Neuronal stem cell (in vitro differentiated cells): Measurements from ENCODE around the gene MRPL39.

Experiments used
- DNase-seq: peaks from one replicate; pipeline ENCODE4 v3.0.0-alpha.2; 2013; ENCODE audit warnings: low spot score
- H2AFZ ChIP-seq: one replicate; pipeline ENCODE4 v1.6.1; 2013; ENCODE audit warnings: mild to moderate bottlenecking, low read length, inconsistent platforms
- H2AK5ac ChIP-seq: 2 replicates; pipeline ENCODE4 v1.6.1; 2013; ENCODE audit warnings: low read depth, mild to moderate bottlenecking, inconsistent platforms, low read length, moderate library complexity, mixed read lengths
- H2BK120ac ChIP-seq: 2 replicates; pipeline ENCODE4 v1.6.1; 2013; ENCODE audit warnings: low read depth, mild to moderate bottlenecking, inconsistent platforms, low read length, moderate library complexity, mixed read lengths
- H2BK12ac ChIP-seq: one replicate; pipeline ENCODE4 v1.6.1; 2013; ENCODE audit warnings: low read length, inconsistent platforms
- H2BK15ac ChIP-seq: 2 replicates; pipeline ENCODE4 v1.6.1; 2013; ENCODE audit warnings: mild to moderate bottlenecking, low read length, inconsistent platforms, mixed read lengths
- H2BK5ac ChIP-seq: one replicate; pipeline ENCODE4 v1.6.1; 2013; ENCODE audit warnings: inconsistent platforms, mild to moderate bottlenecking, low read length, moderate library complexity
- H3K14ac ChIP-seq: one replicate; pipeline ENCODE4 v1.6.1; 2013; ENCODE audit warnings: low read length, inconsistent platforms
- H3K18ac ChIP-seq: 2 replicates; pipeline ENCODE4 v1.6.1; 2013; ENCODE audit warnings: low read length, inconsistent platforms
- H3K23ac ChIP-seq: 2 replicates; pipeline ENCODE4 v1.6.1; 2013; ENCODE audit warnings: low read depth, mild to moderate bottlenecking, mixed read lengths, low read length, inconsistent platforms; ENCODE audit not compliant: poor library complexity
- H3K27ac ChIP-seq: replicated peaks from 3 replicates; pipeline ENCODE4 v1.5.1; 2013; ENCODE audit warnings: low read length, inconsistent platforms
- H3K27me3 ChIP-seq, 3 experiments: 2 replicates each; pipeline ENCODE4 v1.6.1; 2013; ENCODE audit warnings: low read length in 3 of 3, mild to moderate bottlenecking in 2 of 3, inconsistent platforms in 1 of 3, low read depth in 1 of 3, mixed read lengths in 1 of 3, moderate library complexity in 1 of 3; ENCODE audit not compliant: control insufficient read depth in 3 of 3, insufficient read depth in 3 of 3
- H3K36me3 ChIP-seq, 2 donors: replicated peaks in 1 of 2; 2 replicates each; pipeline ENCODE4 v1.6.1; 2013; ENCODE audit warnings: low read length in 2 of 2; ENCODE audit not compliant: control insufficient read depth in 2 of 2, insufficient read depth in 2 of 2
- H3K4ac ChIP-seq: 2 replicates; pipeline ENCODE4 v1.6.1; 2013; ENCODE audit warnings: inconsistent platforms, mild to moderate bottlenecking, low read length, moderate library complexity
- H3K4me1 ChIP-seq, 2 donors: 1 replicate in 1 of 2; 2 replicates in 1 of 2; pipeline ENCODE4 v1.6.1; 2013; ENCODE audit warnings: low read length in 2 of 2, low read depth in 1 of 2; ENCODE audit not compliant: control insufficient read depth in 2 of 2, insufficient read depth in 1 of 2
- H3K4me2 ChIP-seq: one replicate; pipeline ENCODE4 v1.6.1; 2013; ENCODE audit warnings: mild to moderate bottlenecking, low read length, inconsistent platforms; ENCODE audit not compliant: insufficient read depth, poor library complexity, severe bottlenecking
- H3K4me3 ChIP-seq, 2 donors: 2 replicates each; pipeline ENCODE4 v1.5.1; 2013; ENCODE audit warnings: low read length in 2 of 2, mild to moderate bottlenecking in 2 of 2, inconsistent platforms in 1 of 2, moderate library complexity in 1 of 2
- H3K79me1 ChIP-seq: one replicate; pipeline ENCODE4 v1.6.1; 2013; ENCODE audit warnings: low read depth, mild to moderate bottlenecking, inconsistent platforms, low read length, moderate library complexity
- H3K9ac ChIP-seq: one replicate; pipeline ENCODE4 v1.6.1; 2013; ENCODE audit warnings: mild to moderate bottlenecking, low read depth, low read length, inconsistent platforms; ENCODE audit not compliant: poor library complexity
- H3K9me3 ChIP-seq, 2 donors: replicated peaks in 1 of 2; 2 replicates each; pipeline versions ENCODE3 to v1.6.1; 2013; ENCODE audit warnings: low read length in 2 of 2, mild to moderate bottlenecking in 2 of 2, inconsistent platforms in 1 of 2, low read depth in 1 of 2, mixed read lengths in 1 of 2, moderate library complexity in 1 of 2; ENCODE audit not compliant: control insufficient read depth in 2 of 2, insufficient read depth in 1 of 2
- H4K8ac ChIP-seq: one replicate; pipeline ENCODE4 v1.6.1; 2013; ENCODE audit warnings: low read depth, mild to moderate bottlenecking, inconsistent platforms, low read length, moderate library complexity
- H4K91ac ChIP-seq: one replicate; pipeline ENCODE4 v1.6.1; 2013; ENCODE audit warnings: low read length, low read depth, mild to moderate bottlenecking, inconsistent platforms; ENCODE audit not compliant: poor library complexity
- WGBS, 2 donors: extraction: QIAGEN DNeasy Blood & Tissue Kit; methylation state at CpG; one replicate each; pipeline ENCODE4 v1.1.7; 2013; ENCODE audit warnings: missing lambda C conversion rate in 2 of 2, mixed read lengths in 1 of 2; ENCODE audit not compliant: insufficient read length in 2 of 2, insufficient replicate concordance in 1 of 2; ENCODE audit errors: extremely low coverage in 2 of 2; 5-methylcytosine and 5-hydroxymethylcytosine counted together

Gene MRPL39

GRCh38 chr21:25646474-25646873, 39.2 kb upstream of the MRPL39 start:
- Histone ChIP-seq H3K27me3 (no peaks in the 10 kb centered on the region), H4K8ac (no peak overlapping the region), H3K18ac (no peak overlapping the region), H3K9ac (no peak overlapping the region), H3K23ac (no peak overlapping the region), H3K36me3 (peaks cover 0 to 30% of the 10 kb centered on the region in 2 donors), H3K27ac (no peak overlapping the region), H3K4me1 (peaks cover 0 to 16% of the 10 kb centered on the region in 2 donors), H3K14ac (no peak overlapping the region), H2BK12ac (no peak overlapping the region), H2AFZ (peak overlapping the region; percentile 21), H3K9me3 (peaks cover 0 to 13% of the 10 kb centered on the region in 2 donors), H2BK120ac (no peak overlapping the region), H3K4me3 (no peak overlapping the region), H2BK15ac (no peak overlapping the region), H4K91ac (no peak overlapping the region), H3K4me2 (no peak overlapping the region), H3K79me1 (no peaks in the 10 kb centered on the region), H2AK5ac (no peak overlapping the region), H3K4ac (no peak overlapping the region), H2BK5ac (no peak overlapping the region)
- no peak for DNase-seq
- no CpG with 5 or more reads among the region's 1 CpG for WGBS, 2 donors

GRCh38 chr21:25643486-25643885, 36.2 kb upstream of the MRPL39 start:
- Histone ChIP-seq H3K4me3 (no peak overlapping the region), H4K8ac (no peak overlapping the region), H3K4ac (no peak overlapping the region), H3K9ac (no peak overlapping the region), H4K91ac (no peak overlapping the region), H3K27ac (no peak overlapping the region), H2AFZ (no peak overlapping the region), H2AK5ac (no peak overlapping the region), H3K4me1 (peaks cover 5 to 22% of the 10 kb centered on the region in 2 donors), H3K9me3 (peaks cover 0 to under 1% of the 10 kb centered on the region in 2 donors), H3K23ac (no peak overlapping the region), H2BK15ac (no peak overlapping the region), H2BK120ac (no peak overlapping the region), H3K4me2 (no peak overlapping the region), H3K79me1 (no peaks in the 10 kb centered on the region), H2BK5ac (no peak overlapping the region), H3K27me3 (no peaks in the 10 kb centered on the region), H3K18ac (no peak overlapping the region), H2BK12ac (no peak overlapping the region), H3K36me3 (peaks cover 0 to 30% of the 10 kb centered on the region in 2 donors), H3K14ac (no peak overlapping the region)
- no CpG with 5 or more reads among the region's 4 CpGs for WGBS, 2 donors
- DNase-seq, result no peak

- Histone ChIP-seq H3K79me1 (no peaks in the 10 kb centered on the region), H3K36me3 (peaks cover 0 to 30% of the 10 kb centered on the region in 2 donors), H3K18ac (no peak overlapping the region), H2AFZ (peak overlapping the region; percentile 89), H4K91ac (no peak overlapping the region), H3K4ac (no peak overlapping the region), H2BK5ac (no peak overlapping the region), H3K27me3 (no peaks in the 10 kb centered on the region), H2AK5ac (no peak overlapping the region), H3K14ac (no peak overlapping the region), H2BK15ac (no peak overlapping the region), H4K8ac (no peak overlapping the region), H3K9me3 (no peaks in the 10 kb centered on the region), H3K4me3 (peak overlapping the region in 1 of 2 donors; percentile 67), H3K4me2 (no peak overlapping the region), H2BK12ac (no peak overlapping the region), H2BK120ac (no peak overlapping the region), H3K23ac (no peak overlapping the region), H3K9ac (no peak overlapping the region), H3K4me1 (peaks cover 5 to 19% of the 10 kb centered on the region in 2 donors), H3K27ac (no peak overlapping the region)
- DNase-seq, result no peak
- no CpG with 5 or more reads among the region's 5 CpGs for WGBS, 2 donors
These were observed 33.6 kb upstream of the MRPL39 start for GRCh38 chr21:25640943-25641292.

GRCh38 chr21:25640202-25640942, 33.1 kb upstream of the MRPL39 start:
- WGBS, 2 donors, result no CpG with 5 or more reads among the region's 27 CpGs
- Histone ChIP-seq H2BK12ac (no peak overlapping the region), H3K23ac (peak overlapping the region; percentile 46), H3K4ac (no peak overlapping the region), H3K18ac (peak overlapping the region; percentile 96), H3K36me3 (peaks cover 0 to 26% of the 10 kb centered on the region in 2 donors), H3K9me3 (no peaks in the 10 kb centered on the region), H2BK5ac (no peak overlapping the region), H2AK5ac (no peak overlapping the region), H3K27me3 (no peaks in the 10 kb centered on the region), H3K9ac (no peak overlapping the region), H2BK120ac (no peak overlapping the region), H3K4me2 (peak overlapping the region; percentile 88), H2BK15ac (no peak overlapping the region), H4K91ac (no peak overlapping the region), H4K8ac (no peak overlapping the region), H3K14ac (no peak overlapping the region), H3K4me1 (peaks cover 5 to 18% of the 10 kb centered on the region in 2 donors), H3K27ac (no peak overlapping the region), H3K4me3 (peak overlapping the region; percentile 67 to 87), H3K79me1 (no peaks in the 10 kb centered on the region), H2AFZ (peak overlapping the region; percentile 89)
- peak; percentile 30 for DNase-seq
